ENCODE data around the gene ATP5PB. TPM values are rescaled to one million over a fixed set of nuclear protein-coding genes. Genes with fewer than 3 reads are reported as not detected.

ATP5PB gene
- total RNA-seq, 1 experiment from 2014 or later = 736 TPM

DNA sequence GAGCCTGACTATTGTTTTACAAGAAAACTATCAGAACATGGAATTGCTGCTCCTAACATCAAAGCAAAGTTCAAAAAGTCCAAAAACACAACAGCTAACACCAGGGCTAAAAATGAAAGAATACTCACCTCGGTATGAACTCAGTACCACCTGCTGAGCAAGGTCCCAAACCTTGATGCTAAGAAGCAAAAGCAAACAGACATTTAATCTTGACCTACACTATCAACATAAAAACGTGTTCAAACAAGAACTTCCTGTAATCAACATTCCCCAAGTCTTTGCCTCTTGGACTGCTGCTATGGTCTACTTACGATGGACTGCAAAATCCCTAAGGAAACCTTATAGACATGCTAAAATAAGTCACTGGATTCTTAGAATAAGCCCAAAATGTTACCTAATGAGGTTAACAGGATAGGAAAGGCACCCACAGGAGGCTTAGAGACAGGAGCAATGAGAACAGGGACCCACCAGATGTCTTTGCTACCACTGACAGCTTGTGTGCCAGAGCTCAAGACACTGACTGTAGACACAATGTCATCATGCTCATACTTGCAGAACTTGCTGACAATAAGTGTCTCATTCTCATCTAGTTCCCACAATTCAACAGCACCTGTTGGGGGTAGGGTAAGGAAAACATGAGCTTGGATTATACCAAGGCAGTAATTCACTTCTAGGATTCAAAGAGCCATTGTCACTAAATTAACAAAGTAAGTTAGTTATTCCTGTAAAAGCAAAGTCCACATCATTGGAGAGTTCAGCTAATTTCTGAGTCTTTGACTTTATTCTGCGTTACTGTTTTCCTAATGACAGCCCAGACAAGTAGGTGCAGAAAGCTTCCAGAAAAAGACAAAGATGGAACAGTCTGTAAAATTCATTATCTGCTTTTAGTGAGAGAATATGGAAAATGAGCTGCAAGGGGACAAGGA is 2.0 kb upstream of the ATP5PB start:
- DNase-seq (ENCODE audit: low read depth) = no peak

- DNase-seq (ENCODE audit: low read depth) = peak; percentile 27
These were observed 764 bp upstream of the ATP5PB start for GRCh38 chr1:111448482-111448917.

DNA sequence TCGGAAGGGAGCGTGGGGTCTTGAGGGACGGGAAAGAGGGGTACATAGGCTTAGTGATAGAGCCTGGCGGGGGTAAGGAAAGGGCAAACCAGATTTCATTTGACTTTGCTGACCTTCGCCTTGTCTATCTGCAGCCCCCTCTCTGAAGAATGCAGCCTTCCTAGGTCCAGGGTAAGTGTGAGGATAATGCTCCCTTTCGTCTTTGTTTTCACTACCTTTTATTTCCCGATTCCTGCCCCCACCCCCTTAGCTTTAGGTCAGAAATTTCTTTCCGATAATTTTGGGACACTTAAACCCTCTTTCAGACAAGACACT is 396 bp downstream of the ATP5PB start:
- no peak for DNase-seq (ENCODE audit: low read depth)

DNA sequence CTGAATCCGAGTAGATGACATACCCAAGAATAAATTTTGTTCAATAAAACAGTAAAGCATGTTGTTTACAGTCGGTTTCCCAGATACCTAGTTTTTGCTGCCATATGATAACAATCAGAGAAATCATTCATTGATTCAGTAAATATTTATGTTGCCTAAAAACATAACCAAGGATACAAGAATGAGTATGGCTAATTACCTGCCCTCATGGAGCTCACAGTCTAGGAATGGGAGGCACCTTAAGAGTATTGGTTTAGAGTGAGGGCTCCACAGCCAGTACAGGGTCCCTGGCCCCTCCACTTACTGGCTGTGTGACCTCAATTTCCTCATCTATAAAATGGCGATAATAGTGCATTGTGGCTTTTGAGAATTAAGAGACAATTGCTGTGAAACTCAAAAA is 921 bp downstream of the ATP5PB start:
- DNase-seq (ENCODE audit: low read depth) = no peak

DNA sequence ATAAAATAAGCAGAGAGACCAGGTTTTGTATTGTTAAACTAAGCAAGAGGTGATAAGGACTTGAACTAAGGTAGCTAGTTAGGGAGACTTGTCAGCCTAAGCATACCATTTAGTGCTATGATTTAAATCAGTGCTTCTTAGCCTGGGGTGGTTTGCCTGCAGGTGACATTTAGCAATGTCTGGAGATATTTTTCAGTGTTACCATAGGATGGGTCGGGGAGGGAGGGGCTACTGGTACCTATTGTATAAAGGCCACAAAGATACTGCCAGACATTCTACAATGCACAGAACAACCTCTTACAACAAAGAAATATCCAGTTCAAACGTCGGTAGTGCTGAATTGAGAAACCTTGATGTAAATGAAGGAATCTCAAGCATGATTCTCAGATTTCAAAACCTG is 3.3 kb downstream of the ATP5PB start:
- DNase-seq (ENCODE audit: low read depth) = no peak

- no peak for DNase-seq (ENCODE audit: low read depth)
These were observed 4.4 kb downstream of the ATP5PB start for GRCh38 chr1:111453706-111454105.

DNA sequence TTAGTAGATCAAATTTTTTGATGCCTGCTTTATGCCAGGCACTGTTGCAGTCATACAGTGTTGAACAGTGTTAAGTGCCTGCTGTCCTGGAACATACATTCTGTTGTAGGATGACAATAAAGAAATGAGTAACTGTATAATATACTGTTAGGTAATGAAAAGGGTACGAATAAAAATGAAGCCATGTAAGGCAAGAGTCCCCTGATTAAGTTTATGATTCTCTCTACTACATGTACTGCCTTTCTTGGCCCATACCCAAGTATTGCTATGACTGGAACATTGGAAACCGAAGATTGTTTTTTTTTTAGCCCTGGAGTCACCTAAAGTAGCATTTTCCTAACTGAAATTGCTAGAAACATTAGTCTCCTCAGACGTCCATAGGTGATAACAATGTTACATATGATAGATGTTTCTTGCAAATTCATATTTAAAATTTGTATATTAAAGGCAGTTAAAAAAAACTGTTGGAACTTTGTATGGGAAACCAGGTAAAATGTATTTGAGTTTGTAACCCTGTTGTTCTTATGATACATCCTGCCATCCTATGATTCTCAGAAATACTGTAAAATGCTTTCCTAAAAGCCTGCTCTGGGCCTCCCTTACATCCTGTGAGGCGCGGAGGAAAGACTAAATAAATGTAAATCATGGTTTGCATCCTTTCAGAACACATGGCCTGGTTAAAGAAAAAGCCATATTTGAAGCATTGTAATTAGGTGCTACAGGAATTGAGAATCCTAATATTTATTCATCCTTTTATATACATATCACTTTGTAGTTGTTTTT is 5.8 kb downstream of the ATP5PB start:
- DNase-seq (ENCODE audit: low read depth) = no peak

DNA sequence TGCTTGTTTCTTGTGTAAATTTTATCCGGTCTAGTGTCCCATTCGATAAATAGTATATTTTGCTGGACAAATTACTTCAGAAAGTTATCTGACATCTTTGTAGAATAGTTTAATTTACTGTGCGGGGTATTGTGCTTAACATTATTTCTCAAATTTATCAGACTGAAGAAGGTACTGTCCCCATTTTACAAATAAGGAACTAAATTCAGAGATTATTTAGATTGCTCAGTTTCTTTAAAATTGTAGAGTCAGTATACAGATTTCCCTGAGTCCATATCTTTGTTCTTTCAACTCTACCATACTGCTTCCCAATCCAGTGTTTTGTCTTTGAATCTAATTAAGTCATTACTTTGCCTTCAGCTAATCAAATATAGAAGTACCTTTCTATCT is 6.4 kb downstream of the ATP5PB start:
- DNase-seq (ENCODE audit: low read depth) = no peak

GRCh38 chr1:111461765-111462164 is 12.5 kb downstream of the ATP5PB start:
- DNase-seq (ENCODE audit: low read depth) = no peak

GRCh38 chr1:111462370-111463028 is 13.2 kb downstream of the ATP5PB start:
- no peak for DNase-seq (ENCODE audit: low read depth)

DNA sequence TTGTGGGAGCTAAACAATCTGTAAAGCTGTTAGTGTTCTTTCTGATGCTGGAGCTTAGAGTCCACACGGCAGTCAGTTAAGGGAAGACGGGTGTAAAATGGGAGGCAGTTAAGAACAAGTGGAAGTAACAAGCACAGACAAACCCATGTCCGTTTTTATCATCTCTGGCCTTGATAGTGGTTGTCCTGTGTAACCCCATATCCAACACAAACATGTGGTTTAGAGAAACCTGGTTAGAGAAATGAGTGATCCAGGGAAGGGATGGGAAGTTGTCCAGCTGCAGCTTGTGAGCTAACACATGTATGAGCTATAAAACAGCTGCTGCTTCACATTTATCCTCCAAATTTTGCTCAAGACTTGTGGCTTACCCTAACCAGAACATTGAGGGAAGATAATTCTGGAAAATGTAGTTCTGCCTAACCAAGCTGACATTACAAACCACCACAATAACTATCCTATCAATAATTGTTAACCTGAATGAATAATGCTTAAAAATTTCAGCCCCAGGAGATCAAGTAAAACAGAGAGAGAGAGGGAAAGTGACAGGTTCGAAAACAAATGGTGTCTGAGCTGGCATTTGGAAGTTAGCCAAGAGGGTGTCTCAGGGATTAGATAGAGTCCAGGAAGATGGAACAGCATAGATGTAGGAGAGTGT is 13.9 kb downstream of the ATP5PB start:
- peak; percentile 68 for DNase-seq (ENCODE audit: low read depth)

DNA sequence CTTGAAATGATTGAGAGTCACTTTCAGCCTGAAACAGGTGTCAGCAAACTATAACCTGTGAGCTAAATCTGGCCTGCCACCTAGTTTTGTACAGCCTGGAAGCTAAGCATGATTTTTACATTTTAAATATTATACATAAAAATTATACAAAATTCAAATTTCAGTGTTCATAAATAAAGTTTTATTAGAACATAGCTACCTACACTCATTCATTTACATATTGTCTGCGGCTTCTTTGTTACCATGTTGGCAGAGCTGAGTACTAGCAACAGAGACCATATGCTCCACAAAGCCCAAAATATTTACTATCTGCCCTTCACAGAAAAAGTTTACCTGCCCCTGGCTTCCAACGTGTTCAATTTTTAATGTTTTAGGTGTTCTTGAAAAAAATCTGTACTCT is 16.5 kb downstream of the ATP5PB start:
- no peak for DNase-seq (ENCODE audit: low read depth)

DNA sequence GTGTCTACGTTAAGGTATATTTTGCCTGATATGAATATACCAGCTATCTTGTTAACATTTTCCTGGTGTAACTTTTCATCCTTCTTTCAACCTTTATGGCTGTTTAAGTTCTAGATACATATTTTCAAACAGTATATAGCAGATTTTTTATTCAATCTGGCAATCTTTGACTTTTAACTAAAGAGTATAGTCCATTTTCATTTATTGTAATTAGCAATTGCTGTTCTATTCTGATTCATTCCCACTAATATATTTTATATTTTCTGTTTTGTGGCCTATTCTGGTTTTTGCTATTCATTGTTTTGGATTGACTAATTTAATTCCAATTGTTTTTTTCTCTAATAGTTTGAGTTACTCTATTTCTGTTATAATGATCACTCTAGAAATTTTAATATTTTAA is 17.2 kb downstream of the ATP5PB start:
- no peak for DNase-seq (ENCODE audit: low read depth)

- DNase-seq (ENCODE audit: low read depth) = no peak
These were observed 18.8 kb downstream of the ATP5PB start for GRCh38 chr1:111467865-111468716.

- no peak for DNase-seq (ENCODE audit: low read depth)
These were observed 19.4 kb downstream of the ATP5PB start for GRCh38 chr1:111468717-111469100.

- no peak for DNase-seq (ENCODE audit: low read depth)
These were observed 20.3 kb downstream of the ATP5PB start for GRCh38 chr1:111469539-111469938.

- DNase-seq (ENCODE audit: low read depth) = no peak
These were observed 21.3 kb downstream of the ATP5PB start for GRCh38 chr1:111470596-111470995.

GRCh38 chr1:111471012-111471411 is 21.7 kb downstream of the ATP5PB start:
- no peak for DNase-seq (ENCODE audit: low read depth)

GRCh38 chr1:111471538-111471937 is 22.3 kb downstream of the ATP5PB start:
- DNase-seq (ENCODE audit: low read depth) = no peak

- no peak for DNase-seq (ENCODE audit: low read depth)
These were observed 24.8 kb downstream of the ATP5PB start for GRCh38 chr1:111474106-111474505.

DNA sequence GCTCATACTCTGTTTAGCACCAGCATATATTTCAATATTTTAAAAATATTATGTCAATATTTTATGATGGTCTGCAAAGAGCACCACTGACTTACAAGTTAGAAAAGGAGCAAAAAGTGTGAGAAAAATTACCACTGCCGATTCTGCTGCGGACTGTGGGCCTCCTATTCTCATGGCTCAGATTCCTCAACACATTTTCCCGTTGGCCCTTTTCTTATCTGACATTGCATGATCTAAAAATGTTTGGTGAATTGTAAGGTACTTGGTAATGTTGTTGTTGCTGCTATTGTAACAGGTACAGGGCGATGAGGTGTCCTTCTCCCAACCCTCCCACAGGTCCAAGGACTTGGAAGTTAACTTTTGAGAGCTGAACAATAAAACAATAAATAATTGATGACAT is 25.3 kb downstream of the ATP5PB start:
- DNase-seq (ENCODE audit: low read depth) = no peak
